GM21390 (cell line): Measurements from ENCODE around the gene TSFM.

Source experiments
- ATAC-seq: cut with Tn5 transposase; IDR thresholded peaks from one replicate; pipeline ENCODE4 v1.9.1; 2021; ENCODE audit not compliant: unreplicated experiment

The TSFM gene

GRCh38 chr12:57745485-57745881, 37.1 kb upstream of the TSFM start:
- no peak for ATAC-seq

GRCh38 chr12:57746025-57746424, 36.6 kb upstream of the TSFM start:
- no peak for ATAC-seq

GRCh38 chr12:57749061-57749460, 33.5 kb upstream of the TSFM start:
- ATAC-seq = no peak

- ATAC-seq = no peak
Observed at GRCh38 chr12:57750561-57751431, 31.8 kb upstream of the TSFM start.

- ATAC-seq = no peak
Observed at GRCh38 chr12:57751432-57751787, 31.2 kb upstream of the TSFM start.

- ATAC-seq = peak; percentile 67
Observed at GRCh38 chr12:57751788-57752667, 30.6 kb upstream of the TSFM start, which contains the start of gene CDK4. TSS of gene CDK4 (minus strand) at chr12:57752310. CDS start at chr12:57751717, 593 bp downstream.

- no peak for ATAC-seq
Observed at GRCh38 chr12:57752668-57753000, 30.0 kb upstream of the TSFM start.

- no peak for ATAC-seq
Observed at GRCh38 chr12:57753756-57754337, 28.7 kb upstream of the TSFM start.

- ATAC-seq = peak; percentile 37
Observed at GRCh38 chr12:57754411-57755193, 28.0 kb upstream of the TSFM start, which contains the start of gene MARCHF9. TSS of gene MARCHF9 (plus strand) at chr12:57755103. CDS start at chr12:57755529, 426 bp downstream.

- no peak for ATAC-seq
Observed at GRCh38 chr12:57755194-57755453, 27.5 kb upstream of the TSFM start.

GRCh38 chr12:57755454-57756372, 26.9 kb upstream of the TSFM start:
- ATAC-seq = no peak

GRCh38 chr12:57756406-57757341, 25.9 kb upstream of the TSFM start:
- ATAC-seq = peak; percentile 17

GRCh38 chr12:57757771-57758170, 24.8 kb upstream of the TSFM start:
- ATAC-seq = no peak

GRCh38 chr12:57758552-57759359, 23.8 kb upstream of the TSFM start:
- ATAC-seq = no peak

- ATAC-seq = no peak
Observed at GRCh38 chr12:57759360-57759980, 23.1 kb upstream of the TSFM start.

GRCh38 chr12:57760347-57760982, 22.1 kb upstream of the TSFM start:
- no peak for ATAC-seq

GRCh38 chr12:57761391-57761998, 21.1 kb upstream of the TSFM start:
- ATAC-seq = no peak
